HG02885 (cell line): ENCODE measurements around the gene ERCC6L.

ENCODE experiments used
- ATAC-seq: cut with Tn5 transposase; IDR thresholded peaks from one replicate; pipeline ENCODE4 v1.9.1; 2021; ENCODE audit warnings: mild to moderate bottlenecking; ENCODE audit not compliant: unreplicated experiment, poor library complexity

ERCC6L gene

GRCh38 chrX:72238721-72239475 is at the start of gene ERCC6L:
TSS of gene ERCC6L (minus strand) at chrX:72239027. CDS start at chrX:72238911, 116 bp downstream.
- peak; percentile 97 for ATAC-seq

- ATAC-seq = no peak
These were observed 43.5 kb upstream of the ERCC6L start for GRCh38 chrX:72282302-72282701.

- no peak for ATAC-seq
These were observed 41.6 kb upstream of the ERCC6L start for GRCh38 chrX:72280321-72280845.

DNA sequence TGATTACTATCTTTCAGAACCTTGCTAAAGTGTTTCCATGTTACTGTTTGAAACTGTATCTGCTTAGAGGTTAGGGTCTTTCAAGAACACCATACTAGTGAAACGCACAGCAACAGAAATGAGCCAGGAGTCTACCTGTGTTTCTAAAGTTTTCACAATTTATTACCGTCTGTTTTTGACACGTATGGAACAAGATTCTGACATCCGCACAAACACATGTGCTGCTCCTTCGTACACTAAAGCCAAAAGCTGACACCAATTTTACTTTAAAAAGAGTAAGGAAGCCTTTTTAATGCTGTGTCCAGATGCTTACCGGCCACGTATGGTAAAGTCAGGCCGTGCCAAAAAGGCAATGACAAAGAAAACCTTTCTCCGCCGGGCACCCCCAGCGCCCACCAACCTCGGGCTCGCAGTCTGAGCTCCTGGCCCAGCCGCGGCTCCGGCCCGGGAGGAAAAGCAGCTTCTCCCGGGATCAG is 37.7 kb upstream of the ERCC6L start:
- ATAC-seq = no peak

GRCh38 chrX:72274526-72274925 is 35.7 kb upstream of the ERCC6L start:
- no peak for ATAC-seq

DNA sequence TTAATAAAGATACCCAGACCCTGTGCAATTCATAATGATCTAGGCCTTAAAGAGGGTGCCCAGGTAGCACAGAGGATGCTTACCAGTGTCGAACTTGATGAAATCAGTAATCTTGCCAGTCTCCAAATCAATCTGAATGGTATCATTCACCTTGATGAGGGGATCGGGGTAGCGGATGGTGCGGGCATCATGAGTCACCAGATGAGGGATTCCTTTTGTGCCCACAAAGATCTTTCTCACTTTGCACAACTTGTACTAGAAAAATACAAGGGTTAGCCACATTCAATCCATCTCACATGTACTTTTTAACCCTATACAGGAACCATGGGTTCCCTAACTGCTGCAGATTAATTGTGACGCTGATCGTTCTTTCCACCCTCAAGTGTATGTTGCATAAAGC is 34.9 kb upstream of the ERCC6L start:
- ATAC-seq = no peak

DNA sequence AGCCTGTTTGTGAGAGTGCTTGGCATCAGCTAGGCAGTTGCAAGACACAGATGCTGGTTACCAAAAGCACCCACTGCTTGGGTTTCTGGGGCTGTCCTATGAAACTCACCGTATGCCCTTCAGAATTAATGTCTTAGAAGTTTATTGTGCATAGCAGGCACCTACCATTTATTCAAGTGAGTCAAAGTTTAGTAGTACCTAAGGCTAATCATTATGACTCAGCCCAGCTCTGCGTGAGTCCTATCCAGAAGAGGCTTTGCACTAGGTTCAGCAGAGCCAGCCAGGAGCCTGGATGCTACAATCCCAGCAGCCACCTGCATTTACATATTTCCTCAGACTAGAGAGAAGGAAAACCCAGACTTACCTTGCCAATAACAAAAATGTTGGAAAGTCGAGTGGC is 34.0 kb upstream of the ERCC6L start:
- ATAC-seq = no peak

- no peak for ATAC-seq
These were observed 33.0 kb upstream of the ERCC6L start for GRCh38 chrX:72271812-72272211.

- ATAC-seq = no peak
These were observed 32.4 kb upstream of the ERCC6L start for GRCh38 chrX:72271091-72271788.

- no peak for ATAC-seq
These were observed 31.6 kb upstream of the ERCC6L start for GRCh38 chrX:72270316-72270866.

GRCh38 chrX:72269671-72270251 is 30.9 kb upstream of the ERCC6L start:
- no peak for ATAC-seq

- ATAC-seq = no peak
These were observed 30.0 kb upstream of the ERCC6L start for GRCh38 chrX:72268597-72269365.

GRCh38 chrX:72265263-72265662 is 26.4 kb upstream of the ERCC6L start:
- no peak for ATAC-seq

- ATAC-seq = no peak
These were observed 23.2 kb upstream of the ERCC6L start for GRCh38 chrX:72262077-72262476.

DNA sequence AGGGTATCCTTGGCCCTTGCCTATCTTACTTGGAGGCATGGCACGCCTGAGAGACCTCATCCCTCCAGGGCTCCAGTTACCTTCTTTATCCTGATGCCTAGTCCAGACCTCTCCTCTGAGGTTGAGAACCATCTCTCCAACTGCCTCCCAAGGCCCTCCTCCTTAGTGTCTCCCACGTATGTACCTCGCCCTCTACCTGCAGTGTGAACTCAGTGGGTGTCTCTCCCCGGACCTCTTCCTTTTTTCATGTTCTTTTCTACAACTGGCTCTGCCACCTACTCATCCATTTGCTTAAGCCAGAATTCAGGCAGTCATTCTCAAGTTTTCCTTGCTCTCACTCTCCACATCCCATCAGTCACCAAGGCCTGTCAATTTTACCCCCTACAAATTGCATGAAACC is 21.6 kb upstream of the ERCC6L start:
- ATAC-seq = no peak

GRCh38 chrX:72258174-72258573 is 19.3 kb upstream of the ERCC6L start:
- ATAC-seq = no peak

- ATAC-seq = no peak
These were observed 17.0 kb upstream of the ERCC6L start for GRCh38 chrX:72255864-72256263.

- ATAC-seq = no peak
These were observed 16.6 kb upstream of the ERCC6L start for GRCh38 chrX:72255445-72255844.

GRCh38 chrX:72254816-72255215 is 16.0 kb upstream of the ERCC6L start:
- ATAC-seq = no peak

DNA sequence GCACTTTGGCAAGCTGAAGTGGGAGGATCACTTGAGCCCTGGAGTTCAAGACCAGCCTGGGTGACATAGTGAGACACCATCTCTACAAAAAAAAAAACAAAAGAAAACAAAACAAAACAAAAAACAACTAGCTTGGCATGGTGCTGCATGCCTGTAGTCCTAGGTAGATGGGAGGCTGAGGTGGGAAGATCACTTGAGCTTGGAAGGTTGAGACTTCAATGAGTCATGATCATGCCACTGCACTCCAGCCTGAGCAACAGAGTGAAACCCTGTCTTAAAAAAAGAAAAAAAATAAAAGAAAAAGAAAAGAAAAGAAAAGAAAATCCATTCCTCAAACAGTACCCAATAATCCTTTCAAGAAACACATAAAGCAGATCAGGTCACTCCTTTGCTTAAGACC is 14.9 kb upstream of the ERCC6L start:
- ATAC-seq = no peak
